HUES64 (cell line): ENCODE data around the gene RPL36.

Experiments used
- H3K27ac ChIP-seq: 2 replicates; pipeline ENCODE4 v1.7.0; 2013; ENCODE audit warnings: low read depth, low read length, inconsistent platforms
- H3K27me3 ChIP-seq: 2 replicates; pipeline ENCODE4 v1.6.1; 2013; ENCODE audit warnings: mild to moderate bottlenecking, low read length; ENCODE audit not compliant: insufficient read depth
- H3K36me3 ChIP-seq: 2 replicates; pipeline ENCODE4 v1.6.1; 2013; ENCODE audit warnings: mild to moderate bottlenecking, low read length; ENCODE audit not compliant: insufficient read depth
- H3K4me1 ChIP-seq: 2 replicates; pipeline ENCODE4 v1.6.1; 2013; ENCODE audit warnings: mild to moderate bottlenecking, low read length, moderate library complexity; ENCODE audit not compliant: insufficient read depth
- H3K4me3 ChIP-seq: 2 replicates; pipeline ENCODE4 v1.5.1; 2013; ENCODE audit warnings: mild to moderate bottlenecking, low read length, moderate library complexity
- H3K9ac ChIP-seq: 2 replicates; pipeline ENCODE4 v1.6.1; 2013; ENCODE audit warnings: mild to moderate bottlenecking, low read depth, low read length
- H3K9me3 ChIP-seq: 2 replicates; pipeline ENCODE4 v1.6.1; 2013; ENCODE audit warnings: low read depth, low read length; ENCODE audit not compliant: insufficient read depth
- WGBS: fragments of 150-250, 120-280 bp; methylation state at CpG from one replicate; pipeline ENCODE4 v1.1.7; 2013; ENCODE audit warnings: missing lambda C conversion rate; 5-methylcytosine and 5-hydroxymethylcytosine counted together

The RPL36 gene

DNA sequence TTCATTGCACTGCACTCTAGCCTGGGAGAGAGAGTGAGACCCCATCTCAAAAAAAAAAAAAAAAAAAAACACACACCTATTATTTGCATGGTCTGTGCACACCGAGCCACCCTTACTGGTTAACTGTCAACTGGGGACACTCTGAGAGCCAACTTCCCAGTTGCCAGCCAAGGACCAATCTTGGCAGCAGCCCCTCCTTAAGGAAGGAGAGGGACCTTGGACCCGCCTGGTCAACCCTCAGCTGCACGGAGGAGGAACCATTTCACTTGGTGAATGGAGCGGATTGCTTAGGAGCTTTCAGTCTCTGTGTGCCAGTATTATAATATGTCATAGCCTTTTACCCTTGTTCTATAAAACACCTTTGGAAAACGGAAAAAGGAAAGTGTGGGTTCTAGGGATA is 34.7 kb upstream of the RPL36 start:
- Histone ChIP-seq H3K4me3 (no peak overlapping the region), H3K9me3 (no peaks in the 10 kb centered on the region), H3K4me1 (no peaks in the 10 kb centered on the region), H3K36me3 (peaks cover 94% of the 10 kb centered on the region), H3K27me3 (no peaks in the 10 kb centered on the region), H3K27ac (no peak overlapping the region), H3K9ac (no peak overlapping the region)
- 96% methylated on average over 4 of the region's 5 CpGs for WGBS

DNA sequence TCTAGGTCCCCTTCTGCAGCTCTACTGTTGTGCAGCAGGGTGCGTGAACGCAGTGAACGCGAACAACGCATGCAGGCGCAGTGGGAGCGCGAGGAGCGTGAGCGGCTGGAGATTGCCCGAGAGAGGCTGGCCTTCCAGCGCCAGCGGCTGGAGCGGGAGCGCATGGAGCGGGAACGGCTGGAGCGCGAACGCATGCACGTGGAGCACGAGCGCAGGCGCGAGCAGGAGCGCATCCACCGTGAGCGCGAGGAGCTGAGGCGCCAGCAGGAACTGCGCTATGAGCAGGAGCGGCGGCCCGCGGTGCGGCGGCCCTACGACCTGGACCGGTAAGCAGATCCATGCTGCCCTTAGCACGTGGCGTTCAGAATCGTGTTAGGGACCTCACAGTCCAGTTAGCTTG is 28.6 kb upstream of the RPL36 start:
- Histone ChIP-seq H3K4me1 (no peaks in the 10 kb centered on the region), H3K36me3 (peaks cover 95% of the 10 kb centered on the region), H3K9me3 (no peaks in the 10 kb centered on the region), H3K27ac (no peak overlapping the region), H3K9ac (no peak overlapping the region), H3K27me3 (no peaks in the 10 kb centered on the region), H3K4me3 (no peak overlapping the region)
- WGBS = 96% methylated on average over 42 of the region's 42 CpGs

DNA sequence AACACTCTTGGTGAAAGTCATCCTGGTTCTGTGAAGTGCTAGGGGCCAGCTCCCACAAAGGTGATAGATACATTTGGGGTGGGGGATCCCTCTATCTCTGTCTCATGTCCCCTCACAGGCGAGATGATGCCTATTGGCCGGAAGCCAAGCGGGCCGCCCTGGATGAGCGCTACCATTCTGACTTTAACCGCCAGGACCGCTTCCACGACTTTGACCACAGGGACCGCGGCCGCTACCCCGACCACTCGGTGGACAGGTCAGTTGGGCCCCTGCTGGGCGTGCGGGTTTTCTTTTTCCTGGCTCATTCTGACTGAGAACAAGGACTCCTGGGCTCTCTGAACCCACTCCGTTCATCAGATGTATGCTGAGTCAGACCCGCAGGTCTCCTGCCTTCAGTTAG is 26.2 kb upstream of the RPL36 start:
- Histone ChIP-seq H3K9me3 (no peaks in the 10 kb centered on the region), H3K27ac (no peak overlapping the region), H3K36me3 (peaks cover 98% of the 10 kb centered on the region), H3K27me3 (no peaks in the 10 kb centered on the region), H3K4me1 (peaks cover 4% of the 10 kb centered on the region; the same call in 1 of the 2 replicates), H3K4me3 (no peak overlapping the region), H3K9ac (no peak overlapping the region)
- WGBS = 96% methylated on average over 17 of the region's 17 CpGs

DNA sequence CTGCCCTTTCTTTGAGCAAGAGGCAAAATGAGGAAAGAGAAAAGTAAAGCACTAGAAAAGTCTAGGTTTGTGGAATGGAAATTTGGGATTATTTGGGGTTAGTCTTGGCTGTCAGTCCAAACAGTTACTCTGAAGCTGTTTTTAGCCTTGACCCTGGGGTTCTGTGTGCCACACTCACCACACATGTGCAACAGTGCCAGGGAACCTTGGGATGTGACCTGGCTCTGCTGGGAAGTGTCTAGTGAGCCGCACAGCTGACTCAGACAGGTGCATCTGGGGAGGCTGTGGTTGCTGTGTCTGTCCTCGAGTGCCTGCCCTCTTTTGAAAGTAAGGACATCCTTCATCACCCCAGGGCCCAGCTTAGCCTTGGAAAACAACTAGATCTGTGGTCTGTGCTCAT is 25.6 kb upstream of the RPL36 start:
- H3K36me3 ChIP-seq = peaks cover 99% of the 10 kb centered on the region
- no peaks in the 10 kb centered on the region for H3K9me3 ChIP-seq
- WGBS = 100% methylated on average over 2 of the region's 2 CpGs
- H3K27ac ChIP-seq = no peak overlapping the region
- H3K9ac ChIP-seq = no peak overlapping the region
- no peaks in the 10 kb centered on the region for H3K27me3 ChIP-seq
- peaks cover 4% of the 10 kb centered on the region; the same call in 1 of the 2 replicates for H3K4me1 ChIP-seq
- no peak overlapping the region for H3K4me3 ChIP-seq

DNA sequence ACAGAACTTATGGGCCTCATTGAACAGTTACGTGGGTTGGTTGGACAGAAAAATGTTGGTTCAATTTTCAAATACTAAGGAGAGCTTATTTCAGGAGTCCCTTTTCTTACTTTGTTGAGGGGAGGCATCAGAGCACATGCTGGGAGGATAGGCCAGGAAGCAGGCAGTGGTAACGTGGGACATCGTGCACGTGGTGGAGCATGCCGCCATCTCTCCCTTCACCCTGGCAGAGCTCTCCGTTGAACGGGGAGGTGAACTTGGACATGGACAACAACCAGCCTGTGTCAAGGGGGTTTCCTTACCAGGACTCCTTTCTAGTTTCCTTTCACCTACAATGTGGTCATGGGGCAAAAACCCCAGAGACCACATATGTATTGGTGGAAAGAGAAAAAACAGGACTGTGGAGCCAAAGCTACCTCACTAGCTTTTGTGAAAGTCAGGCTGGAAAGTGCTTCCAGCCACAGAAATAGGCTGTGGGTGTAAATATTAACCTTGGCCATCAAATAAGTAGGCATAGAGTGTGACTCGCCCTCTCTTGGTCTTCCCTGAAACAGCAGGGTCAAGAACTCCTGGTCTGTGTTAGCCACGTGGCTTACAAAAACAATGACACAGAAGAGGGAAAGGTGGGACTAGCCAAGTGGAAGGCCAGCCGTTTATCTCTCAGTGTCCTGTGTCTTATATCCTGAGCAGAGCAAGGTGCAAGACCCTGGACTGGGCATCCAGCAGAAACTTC is 24.1 kb upstream of the RPL36 start:
- no peaks in the 10 kb centered on the region for H3K9me3 ChIP-seq
- no peak overlapping the region for H3K27ac ChIP-seq
- H3K27me3 ChIP-seq = no peaks in the 10 kb centered on the region
- no peak overlapping the region for H3K4me3 ChIP-seq
- peaks cover 90% of the 10 kb centered on the region for H3K36me3 ChIP-seq
- 91% methylated on average over 10 of the region's 10 CpGs for WGBS
- no peak overlapping the region for H3K9ac ChIP-seq
- H3K4me1 ChIP-seq = peaks cover 4% of the 10 kb centered on the region; the same call in 1 of the 2 replicates

DNA sequence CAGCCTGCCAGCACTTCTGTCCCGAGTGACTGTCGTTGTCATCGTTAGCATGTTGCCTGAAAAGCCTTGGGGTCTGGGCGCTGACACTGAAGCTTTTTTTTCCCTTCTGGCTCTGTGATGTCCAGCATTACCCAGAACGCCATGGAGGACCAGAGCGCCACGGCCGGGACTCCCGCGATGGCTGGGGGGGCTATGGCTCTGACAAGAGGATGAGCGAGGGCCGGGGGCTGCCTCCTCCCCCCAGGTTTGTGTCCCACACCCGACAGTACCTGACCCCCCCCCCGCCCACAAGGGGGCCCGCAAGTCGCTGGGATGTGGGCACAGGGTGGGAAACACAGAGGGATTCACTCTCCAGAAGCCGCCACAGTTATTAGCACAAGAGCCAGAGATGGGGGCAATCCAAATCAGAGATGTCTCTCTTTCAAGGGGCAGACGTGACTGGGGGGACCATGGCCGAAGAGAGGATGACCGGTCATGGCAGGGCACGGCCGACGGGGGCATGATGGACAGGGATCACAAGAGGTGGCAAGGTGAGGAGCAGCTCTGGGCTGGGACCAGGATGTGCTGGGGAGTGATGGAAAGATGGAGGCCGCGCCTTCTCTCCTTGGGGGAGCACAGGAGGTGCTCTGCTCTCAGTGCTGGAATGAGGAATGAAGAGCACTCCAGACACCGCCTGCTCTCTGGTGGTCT is 23.0 kb upstream of the RPL36 start:
- 92% methylated on average over 26 of the region's 26 CpGs for WGBS
- H3K36me3 ChIP-seq = peaks cover 89% of the 10 kb centered on the region
- H3K9ac ChIP-seq = 0 out of 2 replicates have a peak overlapping the region, but pooled peaks have one; percentile 13
- H3K4me3 ChIP-seq = no peak overlapping the region
- H3K27me3 ChIP-seq = no peaks in the 10 kb centered on the region
- no peaks in the 10 kb centered on the region for H3K9me3 ChIP-seq
- H3K27ac ChIP-seq = peak overlapping the region; percentile 69; the same call in 1 of the 2 replicates
- peaks cover 4% of the 10 kb centered on the region; the same call in 1 of the 2 replicates for H3K4me1 ChIP-seq

DNA sequence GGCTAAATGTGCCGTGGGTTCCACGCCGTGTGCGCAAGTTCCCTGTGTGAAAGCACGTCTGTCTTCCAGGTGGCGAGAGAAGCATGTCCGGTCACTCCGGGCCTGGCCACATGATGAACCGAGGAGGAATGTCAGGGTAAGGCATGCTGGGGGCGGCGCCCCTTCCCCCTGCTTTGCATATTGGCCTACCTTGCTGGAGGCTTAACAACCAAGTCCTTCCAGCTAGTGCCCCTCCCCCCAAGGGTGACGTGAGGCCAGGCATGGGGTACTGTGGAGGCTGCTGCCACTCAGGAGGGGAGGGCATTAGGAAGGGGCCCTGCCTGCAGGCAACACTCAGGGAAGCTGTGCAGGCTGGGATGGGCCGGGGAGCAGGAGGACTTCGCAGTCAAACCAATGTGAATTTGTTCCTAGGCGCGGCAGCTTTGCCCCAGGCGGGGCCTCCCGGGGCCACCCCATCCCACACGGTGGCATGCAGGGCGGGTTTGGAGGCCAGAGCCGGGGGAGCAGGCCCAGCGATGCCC is 22.3 kb upstream of the RPL36 start:
- H3K4me3 ChIP-seq = no peak overlapping the region
- H3K9me3 ChIP-seq = no peaks in the 10 kb centered on the region
- no peaks in the 10 kb centered on the region for H3K27me3 ChIP-seq
- H3K36me3 ChIP-seq = peaks cover 82% of the 10 kb centered on the region
- WGBS = 78% methylated on average over 22 of the region's 22 CpGs
- H3K9ac ChIP-seq = peak overlapping the region; percentile 24; the same call in 1 of the 2 replicates
- H3K4me1 ChIP-seq = peaks cover 4% of the 10 kb centered on the region; the same call in 1 of the 2 replicates
- H3K27ac ChIP-seq = peak overlapping the region; percentile 69

DNA sequence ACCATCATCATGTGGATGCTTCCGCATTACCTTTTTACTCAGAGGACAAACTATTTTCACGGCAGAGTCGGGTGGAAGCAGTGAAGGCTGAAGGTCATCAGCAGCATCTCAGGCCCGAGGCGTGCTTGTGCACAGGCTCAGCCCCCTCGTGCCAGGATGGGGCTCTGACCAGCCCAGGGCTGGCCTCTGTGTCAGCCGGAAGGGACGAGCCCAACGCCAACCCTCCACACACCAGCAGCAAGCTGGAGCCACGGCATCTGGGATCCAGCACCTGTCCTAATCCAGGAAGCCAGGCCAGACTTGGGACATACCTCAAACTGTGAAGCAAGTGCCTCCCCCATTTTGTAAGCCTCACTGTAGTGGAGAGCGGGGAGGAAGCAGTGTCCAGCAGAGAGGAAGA is 20.9 kb upstream of the RPL36 start:
- Histone ChIP-seq H3K9me3 (no peaks in the 10 kb centered on the region), H3K27ac (no peak overlapping the region), H3K4me1 (peaks cover 4% of the 10 kb centered on the region; the same call in 1 of the 2 replicates), H3K27me3 (no peaks in the 10 kb centered on the region), H3K9ac (no peak overlapping the region), H3K4me3 (no peak overlapping the region), H3K36me3 (peaks cover 72% of the 10 kb centered on the region)
- 92% methylated on average over 11 of the region's 11 CpGs for WGBS

DNA sequence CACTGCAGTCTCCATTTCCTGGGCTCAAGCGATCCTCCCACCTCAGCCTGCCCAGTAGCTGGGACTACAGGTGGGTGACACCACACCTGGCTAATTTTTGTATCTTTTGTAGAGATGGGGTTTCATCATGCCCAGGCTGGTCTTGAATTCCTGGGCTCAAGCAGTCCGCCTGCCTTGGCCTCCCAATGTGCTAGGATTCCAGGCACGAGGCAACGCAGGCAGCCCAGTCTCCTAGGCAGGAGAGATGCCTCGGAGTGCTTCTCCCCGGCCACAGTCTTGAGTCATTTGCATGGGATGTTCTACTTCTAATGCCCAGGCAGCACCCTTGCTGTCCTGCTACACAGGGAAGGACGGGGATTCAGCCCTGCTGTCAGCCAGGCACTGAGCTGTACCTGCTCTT is 18.5 kb upstream of the RPL36 start:
- no peaks in the 10 kb centered on the region for H3K27me3 ChIP-seq
- H3K4me1 ChIP-seq = peaks cover 4% of the 10 kb centered on the region
- no peaks in the 10 kb centered on the region for H3K9me3 ChIP-seq

DNA sequence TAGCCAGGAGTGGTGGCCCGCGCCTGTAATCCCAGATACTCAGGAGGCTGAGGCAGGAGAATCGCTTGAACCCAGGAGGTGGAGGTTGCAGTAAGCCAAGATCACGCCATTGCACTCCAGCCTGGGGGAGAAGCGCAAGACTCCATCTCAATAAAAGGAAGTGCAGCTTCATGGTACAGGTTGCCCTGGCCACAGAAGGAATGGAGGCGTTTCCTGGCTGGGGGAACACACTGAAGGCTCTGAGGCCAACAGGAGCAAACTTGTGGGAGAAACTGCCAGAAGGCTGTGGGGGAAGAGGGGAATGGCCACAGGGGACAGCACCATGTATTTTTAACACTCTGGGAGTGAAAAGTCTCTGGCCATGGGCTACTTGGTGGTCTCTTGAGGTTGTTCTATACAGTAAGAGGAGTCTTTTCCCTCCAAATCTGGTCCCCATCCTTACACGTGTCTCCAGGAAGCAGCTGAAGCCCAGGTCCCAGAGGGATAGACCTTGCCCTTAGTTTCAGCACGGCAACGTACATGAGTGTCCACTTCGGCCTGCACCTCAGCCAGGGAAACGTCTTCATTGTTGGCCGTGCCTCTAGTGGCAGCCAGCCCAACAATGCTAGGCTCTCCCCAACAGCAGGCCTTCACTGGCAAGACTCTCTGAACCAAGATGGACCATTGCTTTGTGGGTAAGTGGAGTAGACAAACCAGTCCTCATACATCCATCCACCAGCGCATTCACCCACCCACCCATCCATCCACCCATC is 17.2 kb upstream of the RPL36 start:
- H3K9ac ChIP-seq = no peak overlapping the region
- WGBS = 95% methylated on average over 13 of the region's 13 CpGs
- H3K36me3 ChIP-seq = peaks cover 35% of the 10 kb centered on the region
- no peaks in the 10 kb centered on the region for H3K9me3 ChIP-seq
- H3K27ac ChIP-seq = no peak overlapping the region
- no peaks in the 10 kb centered on the region for H3K27me3 ChIP-seq
- no peak overlapping the region for H3K4me3 ChIP-seq
- H3K4me1 ChIP-seq = peaks cover 3% of the 10 kb centered on the region

More for the DNA sequence above, 18.5 kb upstream of the RPL36 start:
- 93% methylated on average over 7 of the region's 7 CpGs for WGBS
- Histone ChIP-seq H3K36me3 (peaks cover 48% of the 10 kb centered on the region), H3K9ac (no peak overlapping the region), H3K4me3 (no peak overlapping the region), H3K27ac (no peak overlapping the region)

DNA sequence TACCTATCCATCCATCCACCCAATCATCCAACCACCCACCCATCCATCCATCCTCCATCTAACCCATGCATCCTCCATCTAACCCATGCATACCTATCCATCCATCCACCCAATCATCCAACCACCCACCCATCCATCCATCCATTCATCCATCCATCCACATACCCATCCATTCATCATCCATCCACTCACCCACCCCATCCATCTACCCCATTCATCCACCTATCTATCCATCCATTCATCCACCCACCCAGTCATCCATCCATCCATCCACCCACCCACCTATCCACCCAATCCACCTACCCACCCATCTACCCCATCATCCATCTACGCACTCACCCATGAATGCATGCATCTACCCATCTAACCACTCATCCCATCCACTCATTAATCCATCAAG is 16.3 kb upstream of the RPL36 start:
- no peaks in the 10 kb centered on the region for H3K9me3 ChIP-seq
- H3K9ac ChIP-seq = no peak overlapping the region
- 98% methylated on average over 1 of the region's 1 CpG for WGBS
- H3K27ac ChIP-seq = no peak overlapping the region
- H3K4me3 ChIP-seq = no peak overlapping the region
- H3K4me1 ChIP-seq = no peaks in the 10 kb centered on the region; the same call in 1 of the 2 replicates
- H3K27me3 ChIP-seq = no peaks in the 10 kb centered on the region
- H3K36me3 ChIP-seq = peaks cover 28% of the 10 kb centered on the region
